ENCODE measurements around the gene HCN1. TPM values are rescaled to one million over a fixed set of nuclear protein-coding genes. Genes with fewer than 3 reads are reported as not detected.

The HCN1 gene
- polyA plus RNA-seq, 3 donors: 0.01 to 0.04 (median 0.04) TPM

DNA sequence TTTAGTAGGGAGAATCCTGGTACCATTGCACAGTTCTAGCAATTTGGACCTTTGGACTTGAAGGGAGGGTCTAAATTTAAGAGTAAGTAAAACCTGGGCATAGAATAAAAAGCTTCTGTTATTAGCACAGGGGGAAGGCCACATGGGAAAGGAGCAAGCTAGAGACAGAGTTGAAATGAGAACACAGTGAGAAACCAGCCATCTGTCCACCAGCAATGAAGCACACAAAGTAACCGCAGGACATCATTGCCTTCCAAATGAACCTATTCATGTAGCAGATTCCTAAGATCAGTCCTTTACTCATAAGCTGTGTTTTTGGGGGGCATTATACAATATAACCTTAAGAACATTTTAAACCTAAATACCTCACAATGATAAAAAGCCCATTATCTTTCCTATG, 407.4 kb downstream of the HCN1 start:
- DNase-seq: no peak

DNA sequence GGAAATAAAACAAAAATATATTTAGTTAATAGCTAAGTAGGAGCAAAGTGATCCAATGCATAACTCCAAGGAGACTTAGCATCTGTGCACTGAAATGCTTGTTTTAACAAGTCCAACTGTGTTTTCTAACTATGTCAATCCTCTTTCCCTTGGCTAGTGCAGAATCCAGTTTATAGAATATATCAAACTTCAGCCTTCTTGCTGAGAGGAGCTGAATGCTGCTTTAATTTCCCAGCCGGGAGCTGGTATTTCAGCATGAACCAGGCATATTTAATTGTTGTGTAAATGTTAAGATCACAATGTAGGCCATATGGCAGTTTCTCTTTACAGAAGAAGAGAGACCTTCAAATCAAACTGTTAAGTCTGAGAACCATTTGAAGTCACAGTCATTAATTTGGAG, 411.7 kb downstream of the HCN1 start:
- no peak for DNase-seq

DNA sequence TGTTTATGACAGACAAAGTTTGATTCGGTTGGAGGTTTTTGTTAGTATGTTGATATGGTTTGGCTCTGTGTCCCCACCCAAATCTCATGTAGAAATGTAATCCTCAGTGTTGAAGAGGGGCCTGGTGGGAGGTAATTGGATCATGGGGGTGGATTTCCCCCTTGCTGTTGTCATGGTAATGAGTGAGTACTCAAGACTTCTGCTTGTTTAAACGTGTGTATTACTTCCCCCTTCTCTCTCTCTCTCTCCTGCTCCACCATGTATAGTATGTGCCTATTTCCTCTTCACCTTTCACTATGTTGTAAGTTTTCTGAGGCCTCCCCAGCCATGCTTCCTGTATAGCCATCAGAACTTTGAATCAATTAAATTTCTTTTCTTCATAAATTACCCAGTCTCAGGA, 415.1 kb downstream of the HCN1 start:
- no peak for DNase-seq

DNA sequence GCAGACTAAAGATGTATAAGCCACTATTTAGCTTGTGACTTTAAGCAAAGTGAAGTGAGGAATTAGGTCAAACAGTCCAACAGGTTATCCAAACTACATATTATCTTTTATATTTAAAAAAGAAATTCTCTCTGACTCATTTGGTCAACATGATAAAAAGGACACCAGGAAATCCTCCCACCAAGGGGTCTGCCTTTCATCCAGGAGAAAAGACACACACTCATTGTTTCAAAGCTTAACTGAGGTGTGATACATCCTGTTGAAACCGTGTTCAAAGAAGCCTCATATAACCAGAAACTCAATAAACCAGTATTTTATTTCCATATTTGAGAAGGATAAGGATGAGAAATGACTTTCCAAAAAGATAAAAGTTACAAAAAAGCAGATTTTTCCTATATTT, 417.1 kb downstream of the HCN1 start:
- DNase-seq: no peak

DNA sequence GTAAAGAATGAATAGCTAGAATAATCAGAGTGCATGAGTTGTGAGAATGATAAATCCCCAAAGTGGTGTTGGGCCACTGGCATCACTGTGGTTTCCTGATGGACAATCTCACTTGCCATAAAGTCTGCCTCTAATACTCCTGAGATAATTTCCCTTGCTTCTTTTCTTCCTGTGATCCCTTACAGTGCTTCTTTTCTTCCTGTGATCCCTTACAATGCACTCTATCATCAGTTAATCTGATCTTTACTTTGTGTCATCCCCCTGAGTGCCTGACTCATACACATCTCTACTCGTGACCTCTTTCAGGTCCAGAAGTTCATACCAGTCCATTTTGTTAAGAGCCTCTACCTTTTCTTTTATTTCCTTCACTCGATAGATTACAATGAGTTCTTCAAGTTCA, 418.3 kb downstream of the HCN1 start:
- DNase-seq: no peak

GRCh38 chr5:45274241-45274640, 421.9 kb downstream of the HCN1 start:
- DNase-seq: no peak

GRCh38 chr5:45271626-45272025, 424.6 kb downstream of the HCN1 start:
- no peak for DNase-seq

GRCh38 chr5:45264447-45264846, 431.7 kb downstream of the HCN1 start:
- DNase-seq: no peak

- no peak for DNase-seq
Measured at GRCh38 chr5:45262061-45262590, 434.1 kb downstream of the HCN1 start.

- no peak for DNase-seq
Measured at GRCh38 chr5:45261125-45261524, 435.1 kb downstream of the HCN1 start.

GRCh38 chr5:45260292-45260691, 435.9 kb downstream of the HCN1 start:
- DNase-seq: no peak

DNA sequence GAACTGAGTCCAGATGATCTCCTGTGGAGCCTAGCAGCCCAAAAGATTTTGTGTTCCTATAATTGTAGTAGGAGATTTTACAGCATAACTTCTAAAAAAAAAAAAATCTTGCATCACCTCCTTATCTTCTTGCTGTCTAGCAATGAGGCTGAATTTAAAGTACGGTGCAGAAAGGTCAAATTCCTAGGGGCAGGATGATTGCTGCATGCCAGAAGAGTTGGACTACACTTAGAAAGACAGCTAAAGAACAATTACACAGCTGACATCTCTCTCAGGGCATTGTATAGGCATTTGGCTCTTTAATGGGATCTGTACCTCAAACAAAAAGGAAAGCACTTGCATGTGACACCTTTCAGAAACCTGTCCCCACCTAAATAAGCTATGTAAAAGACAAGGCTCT, 443.2 kb downstream of the HCN1 start:
- no peak for DNase-seq

DNA sequence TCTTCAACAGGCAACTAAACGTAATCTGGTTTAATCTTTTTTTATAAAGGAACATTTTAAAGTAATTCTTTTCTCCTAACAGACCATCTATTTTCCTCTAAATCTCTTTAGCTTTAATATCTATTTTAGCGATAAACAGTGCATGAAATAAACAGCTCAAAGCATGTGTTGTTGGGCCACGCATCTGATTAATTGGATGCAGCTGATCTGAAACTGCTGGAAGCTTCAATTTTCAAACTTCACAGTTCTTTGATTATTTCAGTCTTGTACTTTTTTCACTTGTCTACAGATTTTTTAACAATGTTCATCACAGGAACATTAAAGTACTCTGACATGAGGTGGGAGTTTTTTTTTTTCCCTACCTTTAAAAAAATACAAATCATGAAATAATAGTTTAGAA, 443.6 kb downstream of the HCN1 start:
- no peak for DNase-seq

GRCh38 chr5:45225571-45226031, 470.6 kb downstream of the HCN1 start:
- no peak for DNase-seq

GRCh38 chr5:45205403-45205961, 490.7 kb downstream of the HCN1 start:
- no peak for DNase-seq

Measured in renal pelvis (tissue), 4 donors.